OCI-LY7 (cell line): ENCODE data around the gene GLB1L3.

Experiments
- CTCF ChIP-seq: fragments of 200-600 bp; sonication (generic); conservative IDR thresholded peaks from 2 replicates; pipeline ENCODE4 v1.5.1; 2014; ENCODE audit warnings: mild to moderate bottlenecking, antibody characterized with exemption, low read length, moderate library complexity, mixed read lengths
- EZH2phosphoT487 ChIP-seq: fragments of 200-600 bp; sonication (generic); IDR thresholded peaks from 2 replicates; pipeline ENCODE4 v1.6.1; 2018; ENCODE audit warnings: low read depth, borderline replicate concordance, mild to moderate bottlenecking, mixed run types, antibody characterized with exemption, low read length, moderate library complexity, mixed read lengths

GRCh38 chr11:134278356-134278755 is 2.2 kb downstream of the GLB1L3 start:
- TF ChIP-seq CTCF (no peak), EZH2phosphoT487 (no peak)
